ENCODE measurements around the gene PILRB. TPM values are rescaled to one million over a fixed set of nuclear protein-coding genes. Genes with fewer than 3 reads are reported as not detected.

Gene PILRB
- total RNA-seq, 1 experiment from 2014 or later = 56.2 TPM

- Mint-ChIP-seq H3K4me1 (ENCODE audit: insufficient read depth, unreplicated experiment) (no peaks in the 10 kb centered on the region), H3K9me3 (ENCODE audit: unreplicated experiment) (no peaks in the 10 kb centered on the region), H3K27ac (ENCODE audit: low read depth, unreplicated experiment) (no peak overlapping the region), H3K4me3 (ENCODE audit: unreplicated experiment) (no peak overlapping the region), H3K36me3 (ENCODE audit: insufficient read depth, unreplicated experiment) (peaks cover 29% of the 10 kb centered on the region), H3K27me3 (ENCODE audit: insufficient read depth, unreplicated experiment) (no peaks in the 10 kb centered on the region)
- BruUV-seq (replicated peaks) = no TSS peak
- ChIA-PET CTCF (no interaction called here), POLR2A (interaction anchor here (1.0 kb wide), 1 partner anchor 15 kb away, joined by 3 read pairs; no protein-coding TSS in a partner anchor)
- no peak for TF ChIP-seq CTCF (IDR thresholded peaks at IDR 0.05; ENCODE audit: unreplicated experiment)
- DNase-seq (ENCODE audit: unreplicated experiment) = no peak
- intact Hi-C loops (cut with micrococcal nuclease) = no loop called here
These were observed 8.7 kb downstream of the PILRB start for GRCh38 chr7:100366411-100367250.

- H3K4me3 Mint-ChIP-seq (ENCODE audit: unreplicated experiment) = no peak overlapping the region
- intact Hi-C loops (cut with micrococcal nuclease) = no loop called here
- TF ChIP-seq CTCF (IDR thresholded peaks at IDR 0.05; ENCODE audit: unreplicated experiment) = no peak
- peaks cover 26% of the 10 kb centered on the region for H3K36me3 Mint-ChIP-seq (ENCODE audit: insufficient read depth, unreplicated experiment)
- BruUV-seq (replicated peaks) = no TSS peak
- no peak overlapping the region for H3K27ac Mint-ChIP-seq (ENCODE audit: low read depth, unreplicated experiment)
- no peaks in the 10 kb centered on the region for H3K9me3 Mint-ChIP-seq (ENCODE audit: unreplicated experiment)
- H3K27me3 Mint-ChIP-seq (ENCODE audit: insufficient read depth, unreplicated experiment) = no peaks in the 10 kb centered on the region
- no peaks in the 10 kb centered on the region for H3K4me1 Mint-ChIP-seq (ENCODE audit: insufficient read depth, unreplicated experiment)
- CTCF ChIA-PET = no interaction called here
- no peak for DNase-seq (ENCODE audit: unreplicated experiment)
- POLR2A ChIA-PET = no interaction called here
These were observed 9.3 kb downstream of the PILRB start for GRCh38 chr7:100367251-100367620.

GRCh38 chr7:100367676-100368613 lies 10.0 kb downstream of the PILRB start:
- POLR2A ChIA-PET = interaction anchor here (0.6 to 1.1 kb wide), 3 partner anchors 10 to 219 kb away, joined by 3 to 4 read pairs (median 3); partner anchors contain the start of gene LAMTOR4
- TF ChIP-seq CTCF (IDR thresholded peaks at IDR 0.05; ENCODE audit: unreplicated experiment) = no peak
- intact Hi-C loops (cut with micrococcal nuclease) = no loop called here
- no TSS peak for BruUV-seq (replicated peaks)
- no peak overlapping the region for H3K4me3 Mint-ChIP-seq (ENCODE audit: unreplicated experiment)
- H3K36me3 Mint-ChIP-seq (ENCODE audit: insufficient read depth, unreplicated experiment) = peaks cover 19% of the 10 kb centered on the region
- no peak for DNase-seq (ENCODE audit: unreplicated experiment)
- no peak overlapping the region for H3K27ac Mint-ChIP-seq (ENCODE audit: low read depth, unreplicated experiment)
- CTCF ChIA-PET = interaction anchor here (0.7 kb wide), 1 partner anchor 101 kb away, joined by 3 read pairs; no protein-coding TSS in a partner anchor
- no peaks in the 10 kb centered on the region for H3K9me3 Mint-ChIP-seq (ENCODE audit: unreplicated experiment)
- H3K4me1 Mint-ChIP-seq (ENCODE audit: insufficient read depth, unreplicated experiment) = no peaks in the 10 kb centered on the region
- no peaks in the 10 kb centered on the region for H3K27me3 Mint-ChIP-seq (ENCODE audit: insufficient read depth, unreplicated experiment)

- Mint-ChIP-seq H3K4me3 (ENCODE audit: unreplicated experiment) (no peak overlapping the region), H3K36me3 (ENCODE audit: insufficient read depth, unreplicated experiment) (peaks cover 7% of the 10 kb centered on the region), H3K27ac (ENCODE audit: low read depth, unreplicated experiment) (no peak overlapping the region), H3K4me1 (ENCODE audit: insufficient read depth, unreplicated experiment) (no peaks in the 10 kb centered on the region), H3K9me3 (ENCODE audit: unreplicated experiment) (no peaks in the 10 kb centered on the region), H3K27me3 (ENCODE audit: insufficient read depth, unreplicated experiment) (no peaks in the 10 kb centered on the region)
- POLR2A ChIA-PET = interaction anchor here (0.8 kb wide), 1 partner anchor 1958 kb away, joined by 3 read pairs; no protein-coding TSS in a partner anchor
- DNase-seq (ENCODE audit: unreplicated experiment) = no peak
- intact Hi-C loops (cut with micrococcal nuclease) = no loop called here
- TF ChIP-seq CTCF (IDR thresholded peaks at IDR 0.05; ENCODE audit: unreplicated experiment) = no peak
- CTCF ChIA-PET = no interaction called here
- BruUV-seq (replicated peaks) = TSS peak; percentile 12
These were observed 11.2 kb downstream of the PILRB start for GRCh38 chr7:100369105-100369504.
